NT2/D1 (cell line): ENCODE measurements around the gene ACAP1.

Experiments used
- SUZ12 ChIP-seq: IDR thresholded peaks from 2 replicates; pipeline ENCODE4 v1.6.1; 2011; ENCODE audit not compliant: insufficient read length, insufficient read depth; ENCODE audit errors: extremely low read depth
- YY1 ChIP-seq: IDR thresholded peaks from 2 replicates; pipeline ENCODE4 v1.6.1; 2011; ENCODE audit not compliant: insufficient read length, insufficient read depth
- ZNF274 ChIP-seq: IDR thresholded peaks from 2 replicates; pipeline ENCODE4 v1.6.1; 2011; ENCODE audit warnings: mild to moderate bottlenecking, low read depth, low read length

GRCh38 chr17:7327056-7327455, 9.3 kb upstream of the ACAP1 start:
- TF ChIP-seq SUZ12 (no peak), ZNF274 (no peak), YY1 (no peak)
